ENCODE measurements around the gene SLC43A1.

Gene SLC43A1

GRCh38 chr11:57477507-57478189 lies 37.9 kb downstream of the SLC43A1 start:
- no peak for DNase-seq

DNA sequence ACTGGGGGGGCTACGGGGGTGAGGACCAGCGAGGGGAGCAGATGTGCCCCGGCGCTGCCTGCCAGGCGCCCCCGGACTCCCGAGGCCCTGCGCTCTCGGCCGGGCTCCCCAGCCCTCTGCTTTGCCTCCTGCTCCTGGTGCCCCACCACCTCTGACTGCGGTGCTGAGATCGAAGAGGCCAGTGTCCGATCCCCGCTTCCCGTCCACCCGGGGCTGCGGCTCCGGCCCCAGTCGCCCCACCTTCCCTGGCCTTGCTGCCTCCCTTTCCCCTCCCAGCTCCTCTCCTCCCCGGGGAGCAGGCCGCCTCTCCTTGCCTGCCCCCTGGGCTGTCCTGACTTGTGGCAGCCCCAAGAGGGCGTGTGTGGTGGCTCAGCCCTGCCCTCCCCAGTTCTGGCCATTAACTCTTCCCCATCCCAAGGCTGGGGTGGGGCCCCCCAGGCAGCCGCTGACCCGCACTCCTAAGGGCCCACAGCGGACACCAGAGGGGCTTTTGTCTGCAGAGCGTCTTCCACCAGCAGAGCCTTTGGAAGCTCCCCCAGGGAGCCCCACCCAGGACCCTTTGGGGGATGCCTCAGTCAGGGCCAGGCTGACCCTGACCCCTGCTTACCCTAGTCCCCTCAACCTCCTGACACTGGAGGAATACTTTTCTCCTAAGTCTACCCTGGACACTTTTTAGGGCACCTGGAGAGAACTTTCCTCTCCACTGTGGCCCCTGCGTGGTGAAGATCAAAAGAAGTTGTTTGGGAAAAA lies 38.6 kb downstream of the SLC43A1 start:
- DNase-seq: no peak

- DNase-seq: peak; percentile 10
These were observed 39.3 kb downstream of the SLC43A1 start for GRCh38 chr11:57476047-57476756.

GRCh38 chr11:57475671-57476046 lies 39.8 kb downstream of the SLC43A1 start:
- DNase-seq: no peak

DNA sequence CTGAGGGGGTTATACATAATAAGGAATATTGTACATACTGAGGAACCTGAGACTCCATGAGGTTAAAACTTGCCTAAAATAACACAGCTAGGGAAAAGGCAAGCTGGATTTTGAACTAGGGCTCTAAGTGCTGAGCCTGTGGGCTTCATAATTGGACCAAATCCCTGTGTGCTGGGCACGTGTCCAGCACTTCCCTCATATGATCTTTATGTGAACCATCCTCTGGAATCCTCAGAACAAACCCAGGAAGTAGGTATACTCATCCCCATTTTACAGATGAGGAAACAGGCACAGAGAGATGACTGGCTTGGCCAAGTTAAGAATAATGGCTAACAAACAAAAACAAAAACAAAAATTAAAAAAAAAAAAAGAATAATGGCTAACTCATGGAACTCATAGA lies 40.3 kb downstream of the SLC43A1 start:
- DNase-seq: no peak

GRCh38 chr11:57474803-57475115 lies 40.7 kb downstream of the SLC43A1 start:
- no peak for DNase-seq

DNA sequence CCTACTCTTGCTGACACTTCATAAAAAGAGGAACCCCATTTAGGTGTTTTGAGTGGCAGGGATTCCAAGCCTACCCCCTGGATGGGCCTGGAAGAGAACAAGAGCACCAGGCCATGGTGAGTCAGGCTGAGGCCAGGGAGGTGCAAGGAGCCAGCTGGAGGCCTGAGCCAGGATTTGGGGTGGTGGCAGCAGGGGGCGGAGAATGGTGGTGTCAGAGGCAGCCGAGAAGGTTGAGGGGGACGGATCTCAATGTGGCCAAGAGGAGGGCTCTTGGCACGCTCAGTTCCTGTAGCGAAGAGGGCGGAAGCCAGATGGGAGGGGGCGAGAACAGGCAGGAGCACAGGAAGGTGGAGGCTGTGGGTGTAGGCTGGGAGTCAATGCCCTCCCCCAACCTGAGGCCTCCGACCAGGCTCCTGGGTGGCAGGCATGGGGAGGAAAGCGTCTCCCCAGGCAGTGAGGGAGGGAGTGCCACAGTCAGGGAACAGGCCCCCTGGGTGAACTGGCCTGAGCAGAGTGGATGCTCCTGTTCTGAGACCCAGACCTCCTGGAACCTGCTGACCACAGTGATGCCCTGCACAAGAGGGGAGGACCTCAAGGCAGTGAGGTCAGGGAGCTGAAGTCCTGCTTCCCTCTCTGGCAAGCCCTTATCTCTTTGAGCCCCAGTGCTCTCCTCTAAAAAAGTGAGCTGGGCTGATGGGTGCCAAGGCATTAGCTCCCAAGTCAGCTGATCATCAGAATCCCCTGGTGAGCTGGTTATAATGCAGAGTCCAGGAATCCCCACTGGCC lies 41.3 kb downstream of the SLC43A1 start:
- DNase-seq: peak; percentile 25

DNA sequence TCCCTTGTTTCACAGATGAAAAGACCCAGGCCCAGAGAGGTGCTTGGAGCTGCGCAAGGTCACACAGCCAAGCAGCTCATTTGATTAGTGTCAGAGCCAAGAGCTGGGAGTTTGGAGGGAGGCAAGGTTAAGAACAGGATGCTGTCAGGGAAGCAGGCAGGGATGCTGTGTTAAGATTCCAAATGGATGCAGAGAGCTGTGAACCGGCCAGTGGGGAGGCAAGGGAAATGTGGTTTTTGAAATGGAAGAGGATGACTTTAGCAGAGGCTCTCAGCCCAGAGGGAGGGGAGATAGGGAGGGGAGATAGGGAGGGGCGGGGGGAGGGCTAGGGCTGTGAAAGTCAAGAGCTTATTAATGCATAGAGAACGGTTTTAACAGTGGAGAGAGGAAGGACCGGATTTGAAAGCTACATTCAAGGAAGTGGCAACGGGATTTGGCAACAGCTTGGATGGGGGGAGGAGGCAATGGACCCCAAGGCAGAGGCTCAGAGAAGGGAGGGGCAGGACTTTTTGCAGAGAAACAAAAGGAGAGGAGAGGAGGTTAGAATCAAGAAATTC lies 42.1 kb downstream of the SLC43A1 start:
- no peak for DNase-seq

GRCh38 chr11:57471496-57471895 lies 44.0 kb downstream of the SLC43A1 start:
- DNase-seq: no peak

DNA sequence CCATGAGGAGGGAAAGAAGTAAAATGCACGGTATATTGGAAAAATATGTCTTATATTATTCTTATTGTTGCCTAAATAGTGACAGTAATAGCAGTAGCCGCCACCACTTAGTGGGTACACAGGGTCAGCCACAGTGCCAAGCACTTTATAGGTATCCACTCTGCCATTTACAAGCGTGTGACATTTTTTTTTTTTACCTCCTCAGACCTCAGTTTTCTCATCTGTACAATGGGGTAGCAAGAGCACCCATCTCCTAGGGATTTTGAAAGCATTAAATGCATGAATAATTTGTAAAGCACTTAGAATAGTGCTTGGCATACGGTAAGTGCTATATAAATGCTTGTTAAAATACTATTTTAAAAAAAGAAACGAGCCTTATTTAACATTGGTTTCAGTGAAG lies 46.2 kb downstream of the SLC43A1 start:
- no peak for DNase-seq

- DNase-seq: no peak
These were observed 47.2 kb downstream of the SLC43A1 start for GRCh38 chr11:57468276-57468675.

- no peak for DNase-seq
These were observed 47.9 kb downstream of the SLC43A1 start for GRCh38 chr11:57467508-57468157.

DNA sequence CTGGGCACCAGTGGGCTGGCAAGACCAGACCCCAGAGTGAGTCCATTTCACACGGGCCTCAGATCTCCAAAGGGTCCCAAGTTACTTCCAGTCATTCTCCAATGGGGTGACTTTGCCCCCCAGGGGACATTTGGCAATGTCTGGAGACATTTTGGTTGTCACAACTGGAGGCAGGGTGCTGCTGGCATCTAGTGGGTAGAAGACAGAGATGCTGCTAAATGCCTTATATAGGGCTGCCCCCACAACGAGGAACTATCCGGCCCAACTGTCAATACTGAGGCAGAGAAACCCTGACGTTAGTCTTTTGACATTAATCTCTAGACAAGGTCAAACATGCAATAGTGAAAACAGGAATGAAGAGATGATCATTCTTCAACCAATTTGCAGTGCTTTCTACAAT lies 48.8 kb downstream of the SLC43A1 start:
- DNase-seq: no peak

DNA sequence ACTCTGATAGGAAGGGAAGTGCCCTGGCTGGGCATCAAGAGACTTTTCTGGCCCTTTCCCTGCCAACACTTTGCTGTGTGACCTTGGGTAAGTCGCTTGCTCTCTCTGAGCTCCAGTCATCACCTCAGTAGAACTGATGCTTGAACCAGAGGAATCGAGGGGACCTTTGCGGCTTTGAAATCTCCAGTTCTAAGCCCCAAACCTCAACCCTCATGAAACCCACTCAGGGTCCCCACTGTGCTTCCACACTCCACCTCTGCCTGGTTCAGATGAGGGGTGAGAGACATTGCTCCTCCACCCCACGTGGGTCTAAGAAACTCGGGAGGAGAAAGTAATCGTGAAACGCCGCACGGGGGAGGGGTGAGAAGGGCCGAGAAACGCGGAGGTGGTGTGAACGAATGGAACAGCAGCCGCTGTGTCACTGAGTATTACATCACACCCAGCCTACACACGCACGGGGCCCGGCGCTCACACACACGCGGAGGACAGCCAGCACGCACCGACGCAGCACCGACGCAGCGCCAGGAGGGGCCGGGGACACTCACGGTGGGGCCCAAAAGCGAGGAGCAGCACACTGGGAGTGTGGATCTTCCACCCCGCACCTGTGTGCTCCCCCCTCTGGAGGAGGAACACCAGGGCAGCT lies 50.8 kb downstream of the SLC43A1 start:
- no peak for DNase-seq

GRCh38 chr11:57463671-57464538 lies 51.6 kb downstream of the SLC43A1 start:
- DNase-seq: no peak

DNA sequence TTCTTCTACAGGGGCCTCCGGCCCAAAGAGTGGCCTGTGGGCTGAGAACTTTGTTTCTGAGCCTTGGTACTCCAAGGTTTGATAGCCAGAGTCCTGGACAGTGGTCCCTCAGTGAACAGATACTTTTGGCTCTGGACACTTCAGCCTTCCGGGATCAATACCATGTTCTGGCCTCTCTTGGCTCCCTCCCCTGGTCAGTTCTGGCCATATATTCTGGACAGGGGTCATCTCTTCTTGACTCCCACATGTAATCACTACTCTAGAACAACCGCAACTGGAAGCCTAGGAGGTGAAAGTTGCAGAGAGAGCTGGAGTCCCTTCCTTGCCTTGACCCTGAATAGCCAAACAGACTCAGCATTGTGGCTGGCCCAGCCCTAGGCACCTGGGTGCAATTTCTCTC lies 52.9 kb downstream of the SLC43A1 start:
- DNase-seq: no peak

DNA sequence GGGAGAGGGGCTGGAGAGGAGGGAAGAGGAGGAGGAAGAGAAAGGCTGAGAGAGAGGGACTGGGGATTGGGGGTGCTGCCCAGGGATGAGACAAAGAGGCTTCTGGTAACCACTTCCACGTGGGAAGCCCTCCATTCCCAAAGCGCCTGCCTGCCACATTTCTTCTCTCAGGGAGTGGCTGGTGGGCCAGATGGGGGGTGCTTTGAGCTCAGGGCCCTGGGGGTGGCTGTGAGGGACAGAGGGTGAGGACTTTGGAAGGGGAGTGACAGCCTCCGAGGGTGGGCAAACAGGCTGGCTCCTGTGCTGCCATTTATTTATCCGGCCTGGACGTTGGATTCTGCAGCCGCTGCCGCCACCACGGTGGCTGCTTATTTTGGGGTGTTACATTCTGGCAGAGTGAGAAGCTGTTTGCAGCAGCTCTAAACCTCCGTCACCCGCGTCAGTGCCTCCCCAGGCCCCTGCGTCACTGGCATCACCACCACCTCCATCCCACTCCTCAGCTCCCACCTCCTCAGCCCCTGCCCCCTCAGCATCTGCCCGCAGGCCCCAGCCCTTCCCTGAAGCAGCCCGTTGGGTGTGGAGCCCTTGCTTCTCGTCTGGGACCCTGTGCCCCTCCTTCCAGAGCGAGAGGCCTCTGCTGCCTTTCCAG lies 53.5 kb downstream of the SLC43A1 start:
- DNase-seq: no peak

DNA sequence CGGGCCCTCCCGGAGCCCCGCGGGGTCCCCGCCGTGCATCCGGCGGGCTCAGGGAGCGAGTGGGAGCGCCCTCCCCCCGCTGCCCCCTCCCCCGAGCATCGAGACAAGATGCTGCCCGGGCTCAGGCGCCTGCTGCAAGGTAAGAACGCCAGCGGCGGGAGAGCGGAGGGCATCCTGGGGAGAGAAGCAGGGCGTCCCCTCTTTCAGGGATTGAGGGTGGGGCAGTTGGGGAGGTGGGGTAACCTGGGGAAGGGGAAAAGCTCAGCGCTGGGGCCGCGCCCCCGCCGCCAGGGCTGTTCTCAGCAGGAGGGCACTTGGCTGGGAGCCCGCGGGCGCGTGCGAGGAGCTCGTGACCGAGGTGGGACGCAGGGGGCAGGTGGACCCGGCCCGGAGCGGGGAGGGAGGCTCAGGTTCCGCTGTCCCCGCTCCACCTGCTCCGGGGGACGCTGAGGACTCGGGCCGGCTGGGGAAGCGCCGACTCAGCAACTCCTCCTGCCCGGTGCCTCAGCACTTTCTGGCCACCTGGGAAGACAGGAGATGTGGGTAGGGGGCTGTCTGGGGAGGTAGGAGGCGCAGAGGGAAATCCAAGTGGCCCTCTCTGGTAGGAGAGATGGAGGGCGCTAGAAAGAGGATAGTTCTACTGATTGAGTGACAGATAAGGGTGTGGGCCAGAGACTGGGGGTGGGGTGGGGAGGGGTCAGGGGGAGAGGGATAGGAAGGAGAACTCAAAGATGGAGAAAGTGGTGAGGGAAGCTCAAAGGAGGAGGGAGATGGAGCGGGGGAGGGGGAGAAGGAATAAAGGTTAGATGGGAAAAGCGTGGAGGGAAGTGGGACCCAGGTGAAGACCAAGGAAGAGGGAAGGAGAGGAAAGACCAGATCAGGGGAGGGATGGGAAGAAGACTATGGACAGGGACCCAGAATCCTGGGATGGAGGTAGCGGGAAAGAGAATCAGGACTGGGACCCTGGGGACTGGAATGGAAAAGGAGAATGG lies 54.4 kb downstream of the SLC43A1 start:
- no peak for DNase-seq

Data from activated effector memory CD4-positive, alpha-beta T cell treated with Interleukin-2 at 50 U/mL for 16 hours (primary cell).